ENCODE results near the gene RPS6KA1.
A peak's percentile ranks its signal among the peaks of the same experiment; 100 is the strongest.

Gene RPS6KA1

DNA sequence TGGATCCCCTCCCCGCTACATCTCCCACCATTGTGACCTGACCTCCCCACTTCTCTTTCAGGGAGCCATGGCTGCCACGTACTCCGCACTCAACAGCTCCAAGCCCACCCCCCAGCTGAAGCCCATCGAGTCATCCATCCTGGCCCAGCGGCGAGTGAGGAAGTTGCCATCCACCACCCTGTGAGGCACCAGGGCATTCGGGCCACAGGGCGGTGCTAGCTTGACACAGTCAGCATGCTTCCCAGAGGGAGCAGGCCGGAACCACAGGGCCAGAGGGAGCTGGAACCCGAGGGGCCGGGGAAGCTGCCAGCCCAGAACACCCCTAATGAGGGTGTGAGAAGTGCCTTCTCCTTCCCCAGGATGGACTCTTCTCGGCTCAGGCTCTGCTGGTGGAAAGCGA lies 44.5 kb downstream of the RPS6KA1 start:
- TF ChIP-seq POLR2AphosphoS5 (IDR thresholded peaks at IDR 0.05; ENCODE audit: low read depth, low read length) (no peak), REST (IDR thresholded peaks at IDR 0.05; ENCODE audit: insufficient read depth in 1 of 2, low read depth in 2 of 2, low read length in 2 of 2) (no peak), TAF1 (IDR thresholded peaks at IDR 0.05; ENCODE audit: borderline replicate concordance, insufficient read depth, low read length) (no peak)

DNA sequence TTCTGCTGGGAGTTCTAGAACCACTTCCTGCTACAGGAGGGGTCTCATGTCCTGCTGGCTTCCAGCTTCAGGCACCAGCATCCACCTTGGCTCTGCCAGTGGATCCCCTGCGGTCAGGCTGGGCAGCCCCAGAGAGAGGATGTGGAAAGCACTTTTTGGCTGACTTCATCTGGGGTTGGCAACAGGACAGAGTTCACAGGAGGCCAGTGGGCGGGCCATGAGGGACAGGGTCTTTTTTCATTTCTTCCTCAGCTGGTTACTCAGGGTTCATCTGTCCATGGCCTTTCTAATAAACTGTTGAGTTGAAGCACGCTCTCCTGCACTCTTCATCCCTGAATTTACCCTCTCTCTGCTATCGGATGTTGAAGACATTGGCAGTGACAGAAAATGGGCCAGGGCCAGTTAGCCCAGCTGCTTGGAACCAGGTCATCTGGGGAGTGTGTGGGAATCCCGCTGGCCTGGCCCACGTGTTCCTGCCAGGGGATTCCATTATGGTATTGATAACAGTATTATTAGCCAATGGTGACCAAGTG lies 45.2 kb downstream of the RPS6KA1 start:
- no peak for TF ChIP-seq SIN3A (IDR thresholded peaks at IDR 0.05; ENCODE audit: borderline replicate concordance, insufficient read depth, low read length)
- no peak for TF ChIP-seq REST (IDR thresholded peaks at IDR 0.05; ENCODE audit: insufficient read depth in 1 of 2, low read depth in 2 of 2, low read length in 2 of 2)
- no peak for TF ChIP-seq POLR2AphosphoS5 (IDR thresholded peaks at IDR 0.05; ENCODE audit: low read depth, low read length)
- no peak for TF ChIP-seq TAF1 (IDR thresholded peaks at IDR 0.05; ENCODE audit: borderline replicate concordance, insufficient read depth, low read length)

DNA sequence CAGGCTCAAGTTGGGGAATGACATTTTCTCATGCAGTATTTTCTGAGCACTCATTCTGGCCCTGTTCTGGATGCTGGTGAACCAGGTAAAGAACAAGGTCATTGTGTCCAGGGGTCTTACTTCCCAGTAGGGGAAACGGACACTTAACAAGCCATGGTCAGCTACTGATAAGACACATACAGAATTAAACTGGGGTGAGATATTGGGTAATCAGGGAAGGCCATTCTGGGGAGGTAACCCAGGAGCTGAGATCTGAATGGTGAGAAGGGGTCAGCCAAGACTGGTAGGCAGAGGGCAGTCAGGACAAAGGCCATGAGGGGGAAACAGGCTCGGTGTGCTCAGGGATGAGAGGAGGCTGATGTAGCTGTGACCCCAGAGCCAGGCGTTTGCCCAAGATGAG lies 45.8 kb downstream of the RPS6KA1 start:
- TF ChIP-seq FOXP2 (optimal IDR thresholded peaks at IDR 0.05; ENCODE audit: borderline replicate concordance, extremely low read depth, extremely low read length, insufficient read depth) (no peak), REST (IDR thresholded peaks at IDR 0.05; ENCODE audit: insufficient read depth in 1 of 2, low read depth in 2 of 2, low read length in 2 of 2) (no peak), TAF1 (IDR thresholded peaks at IDR 0.05; ENCODE audit: borderline replicate concordance, insufficient read depth, low read length) (no peak), SIN3A (IDR thresholded peaks at IDR 0.05; ENCODE audit: borderline replicate concordance, insufficient read depth, low read length) (no peak), POLR2AphosphoS5 (IDR thresholded peaks at IDR 0.05; ENCODE audit: low read depth, low read length) (no peak)

DNA sequence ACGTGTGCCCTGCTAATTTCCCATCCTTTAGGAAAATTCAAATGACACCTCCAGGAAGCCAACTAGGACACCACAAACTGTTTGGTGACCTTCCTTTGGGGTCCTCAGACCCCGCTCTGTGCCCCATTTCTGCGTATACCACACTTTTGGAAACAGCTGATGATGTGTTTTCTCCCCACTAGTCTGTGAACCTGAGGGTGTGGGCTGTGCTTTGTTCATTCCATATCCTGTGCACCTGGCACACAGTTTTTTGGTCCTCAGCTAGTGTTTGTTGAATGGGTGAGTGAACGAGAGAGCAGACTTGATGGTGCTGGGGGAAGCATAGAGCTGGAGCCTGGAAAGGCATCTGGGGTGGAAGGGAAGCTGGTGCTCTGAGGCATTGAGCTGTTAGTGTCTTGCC lies 48.6 kb downstream of the RPS6KA1 start:
- no peak for TF ChIP-seq FOXP2 (optimal IDR thresholded peaks at IDR 0.05; ENCODE audit: borderline replicate concordance, extremely low read depth, extremely low read length, insufficient read depth)
- no peak for TF ChIP-seq SIN3A (IDR thresholded peaks at IDR 0.05; ENCODE audit: borderline replicate concordance, insufficient read depth, low read length)
- TF ChIP-seq REST (IDR thresholded peaks at IDR 0.05; ENCODE audit: insufficient read depth in 1 of 2, low read depth in 2 of 2, low read length in 2 of 2), result no peak
- no peak for TF ChIP-seq TAF1 (IDR thresholded peaks at IDR 0.05; ENCODE audit: borderline replicate concordance, insufficient read depth, low read length)
- no peak for TF ChIP-seq POLR2AphosphoS5 (IDR thresholded peaks at IDR 0.05; ENCODE audit: low read depth, low read length)

DNA sequence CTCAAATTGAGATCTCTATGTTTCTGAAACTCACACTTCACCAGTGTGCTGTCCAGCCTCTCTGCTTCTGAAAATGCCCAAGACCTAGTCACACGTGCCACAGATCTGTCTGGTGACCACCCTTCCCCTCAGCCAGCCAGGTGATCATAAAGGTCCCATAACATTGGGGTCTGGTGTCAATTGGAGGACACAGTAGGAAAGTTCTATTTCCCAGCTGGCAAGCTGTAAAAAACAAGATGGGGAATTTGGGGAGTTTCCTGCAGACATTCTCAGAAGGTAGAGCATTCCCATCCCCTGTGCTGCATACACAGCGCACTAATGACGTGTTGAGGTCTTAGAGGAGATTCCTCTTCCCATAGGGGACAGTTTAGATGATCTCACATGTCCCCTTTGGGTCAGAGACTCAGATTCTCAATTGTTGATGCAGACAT lies 50.1 kb downstream of the RPS6KA1 start:
- TF ChIP-seq POLR2AphosphoS5 (IDR thresholded peaks at IDR 0.05; ENCODE audit: low read depth, low read length) (no peak), REST (IDR thresholded peaks at IDR 0.05; ENCODE audit: insufficient read depth in 1 of 2, low read depth in 2 of 2, low read length in 2 of 2) (peak in 1 of 2 experiments; percentile 53; a peak in 1 of 4 replicates)
